ENCODE measurements around the gene FBXL15.

FBXL15 gene

DNA sequence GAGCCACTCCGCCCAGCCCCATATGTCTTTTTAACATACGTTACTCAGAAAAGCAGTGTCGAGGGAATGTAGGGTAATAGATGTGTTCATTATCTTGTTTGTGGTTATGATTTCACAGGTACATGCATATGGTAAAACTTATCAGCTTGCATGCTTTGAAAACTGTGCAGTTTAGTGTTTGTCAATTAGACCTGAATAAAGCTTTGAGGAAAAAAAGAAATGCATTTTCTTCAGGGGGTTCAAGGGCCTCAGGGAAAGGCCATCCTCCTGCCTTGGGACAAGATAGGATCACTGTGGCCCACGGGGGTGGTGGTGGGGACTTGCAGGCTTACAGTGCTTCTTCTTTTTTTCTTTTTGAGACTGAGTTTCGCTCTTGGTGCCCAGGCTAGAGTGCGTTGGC lies 46.7 kb downstream of the FBXL15 start:
- H3K27me3 Mint-ChIP-seq, result no peaks in the 10 kb centered on the region
- H3K27ac Mint-ChIP-seq, result no peak overlapping the region

GRCh38 chr10:102467971-102468438 lies 47.4 kb downstream of the FBXL15 start:
- H3K4me1 Mint-ChIP-seq, result peaks cover 9% of the 10 kb centered on the region
- no peaks in the 10 kb centered on the region for H3K27me3 Mint-ChIP-seq
- H3K9me3 Mint-ChIP-seq, result no peaks in the 10 kb centered on the region
- H3K27ac Mint-ChIP-seq, result peak overlapping the region; percentile 38
- no peak overlapping the region for H3K4me3 Mint-ChIP-seq
- peaks cover 4% of the 10 kb centered on the region for H3K36me3 Mint-ChIP-seq

More for the DNA sequence above, 46.7 kb downstream of the FBXL15 start:
- no peaks in the 10 kb centered on the region for H3K9me3 Mint-ChIP-seq
- H3K36me3 Mint-ChIP-seq, result peaks cover 4% of the 10 kb centered on the region
- no peak overlapping the region for H3K4me3 Mint-ChIP-seq
- peaks cover 10% of the 10 kb centered on the region for H3K4me1 Mint-ChIP-seq

DNA sequence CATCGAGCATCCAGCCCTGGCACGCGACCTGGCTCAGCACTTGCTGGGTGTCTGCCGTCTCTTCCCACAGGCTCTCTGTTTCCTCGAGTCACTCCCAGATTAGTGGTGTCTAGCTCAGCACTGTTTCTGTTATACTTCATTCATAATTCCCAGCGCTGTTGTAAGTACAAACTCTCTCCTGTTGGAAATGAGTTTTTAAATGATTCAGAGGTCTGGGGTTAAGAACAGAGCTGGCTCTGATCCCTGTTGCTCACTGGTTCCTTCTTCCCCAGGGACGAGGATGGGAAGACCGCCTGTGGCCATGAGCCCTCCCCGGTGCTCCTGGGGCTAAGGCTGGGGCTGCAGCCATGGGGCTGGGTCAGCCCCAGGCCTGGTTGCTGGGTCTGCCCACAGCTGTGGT lies 48.0 kb downstream of the FBXL15 start:
- H3K36me3 Mint-ChIP-seq, result peaks cover 4% of the 10 kb centered on the region
- H3K9me3 Mint-ChIP-seq, result no peaks in the 10 kb centered on the region
- H3K27ac Mint-ChIP-seq, result no peak overlapping the region
- H3K27me3 Mint-ChIP-seq, result no peaks in the 10 kb centered on the region
- peaks cover 14% of the 10 kb centered on the region for H3K4me1 Mint-ChIP-seq
- H3K4me3 Mint-ChIP-seq, result no peak overlapping the region

- no peaks in the 10 kb centered on the region for H3K9me3 Mint-ChIP-seq
- H3K27ac Mint-ChIP-seq, result no peak overlapping the region
- no peak overlapping the region for H3K4me3 Mint-ChIP-seq
- H3K36me3 Mint-ChIP-seq, result peaks cover 4% of the 10 kb centered on the region
- H3K27me3 Mint-ChIP-seq, result no peaks in the 10 kb centered on the region
- peaks cover 23% of the 10 kb centered on the region for H3K4me1 Mint-ChIP-seq
Observed at GRCh38 chr10:102470579-102471546, 50.2 kb downstream of the FBXL15 start.

Measured in activated naive CD4-positive, alpha-beta T cell treated with anti-CD3 and anti-CD28 coated beads, Interleukin-2, amount 50 U/mL, for 24 hours (primary cell).